ENCODE results near the gene PIP5K1A.
"Not testable (repeated sequence)": the region's sequence is repeated elsewhere in the genome, so short reads cannot be mapped to it uniquely, and the experiment has no call there.

PIP5K1A gene

GRCh38 chr1:151259351-151259750, 61.0 kb downstream of the PIP5K1A start:
- DNase-seq, result no peak

GRCh38 chr1:151265446-151266236, 67.3 kb downstream of the PIP5K1A start:
- DNase-seq, result no peak

GRCh38 chr1:151266315-151266714, 68.0 kb downstream of the PIP5K1A start:
- no peak for DNase-seq

- DNase-seq, result no peak
These were observed 68.5 kb downstream of the PIP5K1A start for GRCh38 chr1:151266821-151267220.

- no peak for DNase-seq
These were observed 69.4 kb downstream of the PIP5K1A start for GRCh38 chr1:151267760-151268159.

GRCh38 chr1:151273924-151274466, 75.6 kb downstream of the PIP5K1A start:
- no peak for DNase-seq

- not testable (repeated sequence) for DNase-seq
These were observed 77.0 kb downstream of the PIP5K1A start for GRCh38 chr1:151275341-151275740.

GRCh38 chr1:151277249-151277648, 78.9 kb downstream of the PIP5K1A start:
- no peak for DNase-seq

- DNase-seq, result peak; percentile 95
These were observed 83.0 kb downstream of the PIP5K1A start for GRCh38 chr1:151281225-151281968.

GRCh38 chr1:151281969-151282882, 83.9 kb downstream of the PIP5K1A start, which contains the start of gene ZNF687:
Gene ZNF687 (plus strand): TSS chr1:151282299. CDS start chr1:151286292, 3,993 bp downstream.
- peak; percentile 99 for DNase-seq

GRCh38 chr1:151282883-151283725, 84.8 kb downstream of the PIP5K1A start:
- no peak for DNase-seq

GRCh38 chr1:151284013-151284577, 85.7 kb downstream of the PIP5K1A start:
- no peak for DNase-seq

- no peak for DNase-seq
These were observed 88.4 kb downstream of the PIP5K1A start for GRCh38 chr1:151286619-151287340.

GRCh38 chr1:151287341-151287699, 89.0 kb downstream of the PIP5K1A start:
- no peak for DNase-seq

GRCh38 chr1:151287767-151288500, 89.6 kb downstream of the PIP5K1A start:
- no peak for DNase-seq

- no peak for DNase-seq
These were observed 90.2 kb downstream of the PIP5K1A start for GRCh38 chr1:151288502-151288901.

GRCh38 chr1:151289080-151289935, 91.0 kb downstream of the PIP5K1A start:
- no peak for DNase-seq

- DNase-seq, result no peak
These were observed 91.8 kb downstream of the PIP5K1A start for GRCh38 chr1:151289991-151290708.
